ENCODE results near the gene FOXP1.

FOXP1 gene

DNA sequence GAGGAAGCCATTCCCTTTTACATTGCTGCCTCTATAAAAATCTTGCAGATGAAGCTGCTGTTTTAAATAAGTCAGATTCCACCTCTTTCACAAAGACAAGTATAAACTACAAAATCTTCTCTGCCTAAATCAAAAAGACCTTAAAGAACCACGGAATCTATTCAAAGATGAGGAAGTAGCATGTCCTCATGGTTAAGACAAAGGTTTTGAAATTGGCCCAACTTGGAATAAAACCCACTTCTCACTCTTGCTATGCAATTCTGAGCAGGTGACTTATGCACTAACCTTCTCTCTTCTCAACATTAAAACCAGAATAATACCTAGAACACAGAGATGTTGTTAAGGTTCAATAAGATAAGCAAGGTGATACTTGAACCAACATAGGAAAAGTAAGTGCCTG lies 97.6 kb downstream of the FOXP1 start:
- no peak for DNase-seq (ENCODE audit: low spot score)

DNA sequence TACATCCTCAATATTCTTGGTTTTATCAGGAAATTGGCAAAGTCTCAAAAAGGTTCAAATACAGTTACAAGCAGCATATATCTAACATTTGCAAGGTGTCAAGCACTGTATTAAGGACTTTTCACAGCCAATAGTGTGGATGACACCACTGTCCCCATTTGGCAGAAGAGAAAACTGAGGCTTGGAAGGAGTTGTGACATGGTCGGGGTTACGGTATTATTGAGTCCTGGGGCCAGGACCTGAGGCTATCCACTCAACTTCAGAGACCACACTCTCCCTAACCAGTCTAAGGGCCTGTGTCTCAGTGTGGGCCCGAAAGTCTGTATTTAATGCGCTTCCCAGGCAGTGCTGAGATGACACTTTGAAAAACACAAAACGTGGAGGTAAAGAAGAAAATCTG lies 99.1 kb downstream of the FOXP1 start:
- DNase-seq (ENCODE audit: low spot score) = no peak

DNA sequence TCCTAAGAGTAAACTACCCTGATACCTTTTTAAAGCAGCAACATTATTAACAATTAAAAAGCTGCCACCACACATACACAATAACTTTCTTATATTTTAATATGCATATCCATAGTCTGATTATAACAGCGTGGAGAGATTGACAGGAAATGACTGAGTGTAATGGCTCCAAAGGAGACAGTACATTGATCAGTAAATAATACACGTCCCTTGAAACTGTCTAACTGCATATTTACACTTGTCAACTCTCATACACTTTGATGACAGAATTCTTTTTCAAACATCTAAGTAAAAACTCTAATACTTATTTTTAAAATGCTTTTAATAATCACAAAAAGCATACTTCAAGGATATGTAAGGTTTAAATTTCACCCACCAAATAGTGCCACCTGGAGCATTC lies 99.5 kb downstream of the FOXP1 start:
- no peak for DNase-seq (ENCODE audit: low spot score)

DNA sequence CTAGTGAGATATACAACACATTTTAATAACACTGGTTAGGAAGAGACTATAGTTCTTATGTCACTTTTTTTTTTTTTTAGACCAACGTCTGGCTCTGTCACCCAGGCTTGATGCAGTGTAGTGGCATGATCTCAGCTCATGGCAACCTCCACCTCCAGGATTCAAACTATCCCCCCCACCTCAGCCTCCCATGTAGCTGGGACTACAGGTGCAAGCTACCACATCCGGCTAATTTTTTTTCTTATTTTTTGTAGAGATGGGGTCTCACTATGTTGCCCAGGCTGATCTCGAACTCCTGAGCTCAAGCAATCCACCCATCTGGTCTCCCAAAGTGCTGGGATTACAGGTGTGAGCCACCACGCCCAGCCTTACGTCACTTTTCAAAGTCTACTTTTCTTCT lies 100.8 kb downstream of the FOXP1 start:
- no peak for DNase-seq (ENCODE audit: low spot score)

DNA sequence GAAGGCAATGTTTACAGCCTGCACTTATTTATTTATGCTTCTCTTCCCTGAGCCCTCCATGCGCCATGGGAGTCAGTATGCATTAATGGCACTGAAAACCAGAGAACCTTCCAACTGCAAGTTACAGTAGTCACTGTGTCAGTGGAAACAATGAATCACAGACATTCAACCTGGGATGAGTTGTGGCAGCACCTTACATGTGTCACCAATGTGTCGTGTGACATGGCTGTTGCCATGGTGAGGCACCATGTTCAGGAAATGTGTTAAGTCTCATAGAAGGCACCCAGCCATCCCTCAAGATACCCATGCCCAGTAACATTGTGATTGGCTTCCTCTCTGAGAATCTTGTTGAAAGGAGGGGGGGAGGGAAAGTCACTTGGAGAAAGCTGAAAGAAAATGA lies 105.0 kb downstream of the FOXP1 start:
- DNase-seq (ENCODE audit: low spot score) = no peak

DNA sequence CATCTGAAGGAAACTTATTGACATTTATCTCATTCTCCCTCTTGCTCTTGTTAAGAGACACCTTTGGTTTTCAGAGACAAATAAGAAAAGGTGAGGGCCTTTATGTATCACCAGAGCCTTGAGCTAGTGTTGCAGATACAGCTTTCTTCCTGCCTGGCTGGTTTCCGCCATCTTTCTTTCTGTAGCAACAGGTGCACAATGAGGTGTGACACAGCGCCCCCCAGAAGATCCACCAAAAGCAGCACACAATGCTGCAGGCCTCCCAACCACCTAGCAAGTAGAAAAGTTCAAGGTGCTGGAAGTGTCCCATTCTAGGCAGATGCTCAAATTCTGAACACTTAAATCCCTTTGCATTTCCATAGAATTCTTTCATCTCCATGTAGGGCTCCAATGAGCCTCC lies 106.6 kb downstream of the FOXP1 start:
- DNase-seq (ENCODE audit: low spot score) = no peak

DNA sequence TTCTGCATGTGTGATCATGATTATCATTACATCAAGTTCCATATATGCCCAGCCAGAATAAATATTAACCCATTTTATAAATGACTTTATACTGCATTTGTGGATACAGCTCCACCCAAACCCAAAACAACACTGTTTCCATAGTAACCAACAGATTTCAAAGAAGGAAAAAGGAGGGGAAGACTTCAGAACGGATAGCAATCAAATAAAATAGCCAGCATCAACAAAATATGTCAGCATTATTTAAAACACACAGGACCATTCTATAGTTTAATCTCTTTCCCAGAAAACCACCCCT lies 114.4 kb downstream of the FOXP1 start:
- DNase-seq (ENCODE audit: low spot score) = no peak

DNA sequence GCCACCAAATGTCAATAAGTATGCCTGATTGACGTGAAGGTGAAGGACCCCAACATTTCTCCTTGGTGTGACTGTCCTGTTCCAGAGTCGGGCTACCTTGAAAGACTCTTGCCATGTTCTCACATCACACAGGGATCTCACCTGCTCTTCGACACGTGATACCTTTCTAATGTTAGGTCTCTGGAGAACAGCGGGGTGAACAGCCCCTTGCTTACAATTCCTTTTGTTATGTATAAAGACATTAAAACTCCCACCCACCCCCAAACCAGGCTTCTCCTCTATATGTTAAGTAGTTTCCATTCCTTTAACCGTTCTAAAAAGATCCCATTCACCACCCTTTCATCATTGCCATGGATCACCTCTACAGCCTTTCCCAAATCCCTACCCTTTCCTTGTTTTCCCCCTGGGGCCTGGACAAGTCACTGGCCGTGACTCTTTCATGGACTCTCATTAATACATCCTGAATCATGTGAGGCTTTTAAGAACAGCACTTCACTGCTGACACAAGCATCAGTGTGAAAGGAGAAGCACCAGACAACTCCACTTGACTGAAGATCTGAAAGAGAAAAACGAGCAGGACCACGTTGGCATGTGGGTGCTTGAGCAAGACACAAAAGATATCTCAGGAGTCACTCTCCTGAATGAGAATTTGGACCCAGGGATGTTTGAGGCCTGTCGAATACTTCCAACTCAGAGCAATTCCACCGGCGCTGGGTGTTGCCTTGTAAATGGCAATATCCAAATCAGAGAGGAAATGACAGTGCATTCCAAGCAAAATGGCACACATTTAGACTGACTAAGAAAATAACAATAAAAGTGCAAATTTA lies 115.0 kb downstream of the FOXP1 start:
- DNase-seq (ENCODE audit: low spot score) = no peak

DNA sequence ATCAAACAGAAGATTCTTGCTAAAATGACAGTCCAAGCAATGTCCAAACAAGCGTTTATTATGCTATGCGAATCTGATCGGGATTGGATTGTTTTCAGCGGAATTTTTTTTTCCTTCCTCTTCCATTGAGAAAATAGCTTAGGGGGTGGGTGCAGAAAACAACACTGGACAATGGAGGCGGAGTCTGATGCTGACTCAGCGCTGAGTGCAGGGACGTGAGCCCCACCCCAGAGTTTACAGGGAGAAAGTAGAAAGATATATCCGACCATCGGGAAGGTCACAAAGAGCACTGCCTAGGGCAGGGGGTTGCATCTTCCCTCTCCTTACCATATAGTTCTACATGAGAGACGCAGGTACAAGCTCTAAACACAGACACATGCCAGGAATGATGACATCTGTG lies 117.0 kb downstream of the FOXP1 start:
- no peak for DNase-seq (ENCODE audit: low spot score)

DNA sequence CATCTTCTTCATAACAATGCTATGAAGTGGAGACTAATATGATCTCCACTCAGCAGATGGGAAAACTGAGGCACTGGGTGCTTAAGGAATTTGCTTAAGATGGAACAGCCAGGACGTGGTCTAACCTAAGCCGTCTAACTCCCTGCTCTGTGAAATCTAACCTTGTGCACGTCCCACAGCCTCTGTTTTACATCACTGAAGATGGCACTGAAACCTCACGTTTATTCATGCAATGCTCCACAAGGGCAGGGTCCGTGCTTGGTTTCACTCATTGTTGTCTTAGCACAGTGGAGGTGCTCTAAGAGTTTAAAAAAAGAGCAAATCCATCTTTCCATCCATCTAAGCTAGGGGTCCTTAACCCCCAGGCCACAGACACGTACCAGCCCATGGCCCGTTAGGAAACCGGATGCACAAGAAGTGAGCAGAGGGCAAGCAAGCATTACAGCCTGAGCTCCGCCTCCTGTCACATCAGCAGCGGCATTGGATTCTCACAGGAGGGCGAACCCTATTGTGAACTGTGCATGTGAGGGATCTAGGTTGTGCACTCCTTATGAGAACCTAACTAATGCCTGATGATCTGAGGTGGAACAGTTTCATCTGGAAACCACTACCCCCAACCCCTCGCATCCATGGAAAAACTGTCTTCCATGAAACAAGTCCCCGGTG lies 118.0 kb downstream of the FOXP1 start:
- DNase-seq (ENCODE audit: low spot score) = no peak

DNA sequence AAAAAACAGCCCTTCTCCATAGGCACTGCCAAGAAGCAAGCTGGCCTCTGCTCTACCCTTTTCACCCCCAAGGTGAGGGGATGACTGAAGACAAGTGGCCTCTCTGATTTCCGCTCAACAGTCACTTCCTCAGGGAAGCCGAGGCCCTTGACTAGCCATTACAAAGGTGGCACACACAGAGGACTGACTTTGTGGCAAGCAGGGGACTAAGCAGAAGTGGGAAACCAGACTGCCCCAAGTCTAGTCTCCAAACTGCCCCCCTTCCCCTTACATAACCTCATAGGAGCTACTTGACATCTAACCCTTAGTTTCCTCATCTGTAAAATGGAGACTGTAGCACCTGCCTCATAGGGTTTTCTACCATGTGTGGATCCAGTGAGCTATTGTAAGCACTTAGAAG lies 118.9 kb downstream of the FOXP1 start:
- DNase-seq (ENCODE audit: low spot score) = no peak

DNA sequence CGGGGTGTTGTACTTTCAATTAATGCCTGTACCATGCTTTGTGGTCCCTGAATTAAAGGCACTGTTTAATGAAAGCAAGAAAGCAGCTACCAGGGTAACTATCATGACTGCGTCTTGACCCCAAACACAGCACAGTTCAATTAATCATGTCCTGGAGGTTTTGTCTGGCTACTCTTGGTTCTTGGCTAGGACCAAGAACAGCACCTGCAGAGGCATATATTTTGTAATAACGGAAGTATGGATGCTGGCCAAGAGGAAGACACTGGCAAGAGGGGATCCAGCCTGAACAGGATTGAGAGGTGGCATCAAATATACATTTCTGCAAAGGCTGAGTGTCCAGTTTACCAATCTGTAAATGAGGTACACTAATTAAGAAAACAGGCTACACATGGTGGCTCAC lies 119.9 kb downstream of the FOXP1 start:
- no peak for DNase-seq (ENCODE audit: low spot score)

DNA sequence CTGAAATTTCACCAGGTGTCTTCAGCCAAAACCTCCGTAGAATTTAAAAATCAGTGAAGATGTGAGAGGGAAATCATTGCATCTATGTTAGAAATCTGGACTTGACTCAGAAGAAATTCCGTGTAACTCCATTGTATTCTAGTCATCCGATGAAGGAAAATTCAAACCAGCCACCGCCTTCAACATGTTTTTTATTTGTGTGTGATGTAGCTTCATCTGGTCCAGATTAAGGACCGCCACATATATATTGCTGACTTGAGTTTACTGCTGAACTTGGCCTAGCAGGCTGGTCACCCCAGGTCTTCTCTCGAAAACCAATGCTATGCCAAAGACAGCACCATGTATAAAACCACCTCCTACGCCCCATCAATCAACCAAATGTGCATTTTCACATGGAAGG lies 120.9 kb downstream of the FOXP1 start:
- DNase-seq (ENCODE audit: low spot score) = no peak

DNA sequence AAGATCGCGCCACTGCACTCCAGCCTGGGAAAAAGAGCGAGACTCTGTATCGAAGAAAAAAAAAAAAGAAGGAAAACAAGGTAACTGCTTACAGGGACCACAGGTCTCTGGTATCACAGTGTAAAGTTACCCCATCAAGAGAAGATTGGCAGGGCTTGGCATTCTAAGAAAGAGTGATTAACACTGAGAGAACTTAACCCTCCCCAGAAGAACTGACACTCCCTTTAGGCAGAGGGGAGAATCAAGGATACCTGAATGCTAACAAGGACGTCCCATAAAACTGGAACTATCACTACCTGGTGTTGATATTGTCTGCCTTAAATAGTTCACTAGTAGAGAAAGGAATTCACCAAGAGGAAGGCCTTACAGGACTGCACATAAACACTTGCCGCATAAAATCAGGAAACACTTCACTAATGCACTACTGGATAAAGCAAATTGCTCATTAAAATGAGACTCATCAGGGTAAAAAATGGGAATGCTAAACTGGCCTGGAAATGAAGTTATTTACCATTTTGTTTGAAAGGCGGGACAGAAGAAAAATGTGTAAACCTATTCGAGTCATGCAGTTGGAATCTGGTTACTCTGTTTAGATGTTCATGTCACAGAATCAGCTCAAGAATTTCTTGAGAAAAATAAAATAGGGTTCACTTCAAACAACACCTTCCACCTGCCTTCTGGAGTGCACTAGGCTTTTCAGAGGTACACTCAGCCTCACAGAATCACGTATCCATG lies 121.6 kb downstream of the FOXP1 start:
- no peak for DNase-seq (ENCODE audit: low spot score)

DNA sequence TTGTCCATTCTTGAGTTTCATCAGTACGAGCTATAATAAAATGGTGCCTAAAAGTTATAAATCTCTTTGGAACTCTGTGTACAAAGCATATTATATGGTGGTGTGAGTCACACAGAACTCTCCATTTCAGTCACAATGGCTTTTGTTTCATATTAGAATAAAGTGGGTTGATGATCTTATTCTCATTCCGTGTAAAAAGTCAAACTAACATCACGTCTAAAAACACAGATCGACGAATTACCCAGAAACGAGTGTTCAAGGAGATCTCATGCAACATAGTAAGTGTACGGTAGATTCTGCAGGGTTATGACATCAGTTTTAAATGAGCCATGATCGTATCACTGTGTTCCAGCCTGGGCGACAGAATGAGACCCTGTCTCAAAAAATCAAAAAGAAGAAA lies 122.4 kb downstream of the FOXP1 start:
- no peak for DNase-seq (ENCODE audit: low spot score)

DNA sequence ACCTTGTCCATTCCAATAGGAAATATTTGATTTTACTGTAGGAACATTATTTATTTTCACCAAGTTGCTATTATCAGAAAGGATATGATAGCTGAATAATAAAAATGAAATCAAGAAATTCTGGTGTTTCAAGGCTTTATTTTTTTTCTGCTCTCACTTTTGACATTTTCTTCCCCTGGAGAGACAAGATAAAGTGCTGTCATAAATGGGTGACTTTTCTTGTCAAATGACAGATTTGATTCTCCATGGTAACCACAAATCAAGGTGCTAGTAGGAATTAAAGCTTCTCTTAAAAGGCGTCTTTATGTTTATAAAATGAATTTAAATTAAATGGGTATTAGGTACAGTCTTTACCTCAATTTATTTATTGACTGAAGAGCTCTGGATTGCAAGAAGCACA lies 124.6 kb downstream of the FOXP1 start:
- no peak for DNase-seq (ENCODE audit: low spot score)

DNA sequence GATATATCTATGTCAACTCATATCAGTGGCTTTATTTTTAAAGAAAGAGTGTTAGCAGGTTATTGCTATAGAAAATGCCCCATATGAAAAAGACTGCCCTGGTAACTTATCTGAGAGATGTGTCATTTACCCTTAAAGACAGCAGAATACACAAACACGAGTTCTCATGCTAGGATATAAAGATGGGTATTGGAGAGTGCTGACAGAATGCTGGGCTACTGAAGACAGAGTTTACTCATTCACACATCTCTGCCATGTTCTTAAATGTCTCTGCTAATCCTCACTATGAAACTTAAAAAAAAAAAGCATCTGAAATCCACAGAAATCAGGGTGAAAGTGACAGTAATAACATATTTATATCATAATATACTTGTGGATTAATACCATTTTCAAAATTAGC lies 126.7 kb downstream of the FOXP1 start:
- no peak for DNase-seq (ENCODE audit: low spot score)

DNA sequence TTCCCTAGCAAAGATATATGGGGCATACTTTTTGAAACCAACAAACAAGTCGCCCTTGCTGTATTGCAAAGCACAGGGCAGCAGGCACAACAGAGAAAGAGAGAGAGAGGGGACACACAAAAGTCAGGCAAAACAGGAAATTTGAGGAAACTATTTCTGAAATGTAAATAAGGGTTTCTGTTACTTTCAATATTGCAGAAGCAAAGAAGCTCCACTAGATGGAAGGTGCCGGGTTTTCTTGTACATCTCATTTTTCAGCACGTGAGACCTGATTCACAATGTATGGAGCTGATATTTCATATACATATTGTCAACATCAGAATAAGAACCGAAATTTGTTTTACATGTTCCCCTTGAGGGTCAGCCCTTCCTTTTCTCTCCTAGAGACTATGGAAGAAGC lies 127.4 kb downstream of the FOXP1 start:
- DNase-seq (ENCODE audit: low spot score) = no peak

DNA sequence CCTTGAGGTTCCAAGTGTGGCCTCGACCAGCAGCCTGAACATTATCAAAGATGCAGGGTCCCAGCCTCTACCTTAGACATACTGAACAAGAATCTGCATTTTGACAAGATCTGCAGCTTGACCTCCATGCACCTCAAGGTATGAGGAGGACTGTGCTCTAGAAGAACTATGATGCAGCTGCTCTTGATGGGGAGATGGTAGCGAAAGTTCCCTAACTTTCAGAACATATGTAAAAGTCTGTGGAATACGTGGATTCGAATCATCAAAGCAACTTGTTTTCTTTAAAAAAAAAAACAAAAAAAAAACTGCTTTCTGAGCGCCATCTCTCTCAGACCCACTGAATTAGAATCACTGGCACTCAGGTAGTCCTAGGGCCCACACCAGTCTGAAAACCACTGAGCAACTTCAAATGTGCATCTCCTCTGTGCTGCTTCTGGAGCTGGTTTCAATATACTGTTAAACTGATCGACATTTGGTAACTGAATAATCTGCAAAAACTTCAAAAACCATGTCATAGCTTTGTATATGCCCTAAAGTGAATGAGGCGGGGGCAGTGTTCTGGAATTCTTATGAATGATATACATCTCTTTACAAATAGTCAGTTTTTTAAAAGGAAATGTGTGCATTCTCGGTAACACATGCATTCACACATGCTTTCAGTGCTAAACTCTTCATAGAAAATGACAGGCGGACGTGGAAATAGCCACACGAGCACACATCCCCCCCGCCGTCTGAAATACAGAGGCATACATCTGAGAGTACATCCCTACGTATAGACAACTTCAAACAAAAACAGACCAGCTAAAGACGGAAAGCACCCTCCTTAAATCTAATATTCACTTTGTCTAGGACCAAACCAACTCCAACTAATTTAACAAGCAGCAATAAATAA lies 128.8 kb downstream of the FOXP1 start:
- DNase-seq (ENCODE audit: low spot score) = no peak

DNA sequence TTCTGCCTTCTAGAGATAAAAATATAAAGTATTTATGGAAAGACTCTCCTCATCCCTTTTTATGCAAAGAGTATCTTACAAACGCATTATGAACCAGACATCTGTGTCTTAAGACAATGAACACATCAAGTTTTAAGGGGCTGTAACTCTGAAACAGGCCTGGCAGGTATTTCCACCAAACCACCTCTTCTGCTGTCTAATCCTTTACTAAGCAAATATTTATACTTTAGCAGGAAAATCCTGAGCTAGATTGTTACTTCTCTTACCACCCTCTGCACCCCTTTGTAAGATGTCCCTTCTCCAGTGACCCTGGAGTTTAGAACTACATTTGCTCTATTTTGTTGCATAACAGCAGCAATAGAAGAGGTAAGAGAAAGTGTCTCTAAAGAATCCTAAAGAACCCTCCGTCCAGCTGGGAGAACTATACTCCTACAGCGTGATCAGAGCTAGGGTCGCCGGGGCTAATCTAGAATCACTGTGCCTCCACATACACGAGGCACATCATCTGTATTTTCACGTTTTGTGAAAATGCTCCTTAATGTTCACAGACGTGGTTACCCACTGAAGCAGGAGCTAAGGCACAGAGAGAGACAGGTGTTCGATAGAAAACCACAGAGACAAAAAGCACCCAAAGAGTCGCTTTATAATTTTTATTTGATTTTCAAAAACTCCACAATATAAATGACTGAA lies 129.6 kb downstream of the FOXP1 start:
- no peak for DNase-seq (ENCODE audit: low spot score)

DNA sequence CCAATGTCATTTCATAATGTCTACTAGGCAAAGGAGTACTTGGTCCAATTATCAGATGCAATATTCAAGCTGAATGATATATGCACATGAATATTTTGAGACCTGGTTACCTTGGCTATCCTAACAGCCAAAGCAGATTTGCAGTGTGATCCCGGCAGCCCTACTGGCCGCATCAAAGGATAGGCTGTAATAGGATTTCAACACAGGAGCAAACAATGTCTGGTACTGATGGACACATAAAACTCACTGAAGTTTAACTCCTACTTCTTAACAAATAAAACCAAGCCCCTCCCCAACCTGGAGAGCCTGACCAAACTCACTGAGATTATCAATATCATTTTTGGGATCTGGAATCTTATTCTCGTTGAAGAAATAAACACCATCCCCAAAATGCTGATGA lies 130.2 kb downstream of the FOXP1 start:
- DNase-seq (ENCODE audit: low spot score) = no peak

DNA sequence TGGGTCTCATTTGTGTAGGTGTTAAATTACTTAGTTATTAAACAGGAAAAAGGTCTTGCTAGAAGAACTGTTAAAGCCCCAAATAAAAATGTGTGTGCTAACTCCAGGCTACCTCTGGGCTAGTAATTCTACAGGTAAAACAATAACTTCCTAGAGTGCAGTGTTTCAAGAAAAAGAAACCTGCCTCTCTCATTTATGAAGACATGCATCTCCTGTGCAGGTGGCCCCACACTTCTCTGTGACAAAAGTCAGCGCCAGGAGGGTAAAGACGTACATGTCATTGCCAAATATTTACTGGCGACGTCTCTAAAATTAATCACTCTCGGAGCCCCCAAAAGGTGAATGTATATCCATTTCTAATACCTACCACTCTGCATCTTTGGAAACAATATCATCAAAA lies 131.7 kb downstream of the FOXP1 start:
- no peak for DNase-seq (ENCODE audit: low spot score)
